ENCODE results near the gene CELF4.
A peak's percentile ranks its signal among the peaks of the same experiment; 100 is the strongest.

- TF ChIP-seq, protein P1, sequence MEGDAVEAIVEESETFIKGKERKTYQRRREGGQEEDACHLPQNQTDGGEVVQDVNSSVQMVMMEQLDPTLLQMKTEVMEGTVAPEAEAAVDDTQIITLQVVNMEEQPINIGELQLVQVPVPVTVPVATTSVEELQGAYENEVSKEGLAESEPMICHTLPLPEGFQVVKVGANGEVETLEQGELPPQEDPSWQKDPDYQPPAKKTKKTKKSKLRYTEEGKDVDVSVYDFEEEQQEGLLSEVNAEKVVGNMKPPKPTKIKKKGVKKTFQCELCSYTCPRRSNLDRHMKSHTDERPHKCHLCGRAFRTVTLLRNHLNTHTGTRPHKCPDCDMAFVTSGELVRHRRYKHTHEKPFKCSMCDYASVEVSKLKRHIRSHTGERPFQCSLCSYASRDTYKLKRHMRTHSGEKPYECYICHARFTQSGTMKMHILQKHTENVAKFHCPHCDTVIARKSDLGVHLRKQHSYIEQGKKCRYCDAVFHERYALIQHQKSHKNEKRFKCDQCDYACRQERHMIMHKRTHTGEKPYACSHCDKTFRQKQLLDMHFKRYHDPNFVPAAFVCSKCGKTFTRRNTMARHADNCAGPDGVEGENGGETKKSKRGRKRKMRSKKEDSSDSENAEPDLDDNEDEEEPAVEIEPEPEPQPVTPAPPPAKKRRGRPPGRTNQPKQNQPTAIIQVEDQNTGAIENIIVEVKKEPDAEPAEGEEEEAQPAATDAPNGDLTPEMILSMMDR (optimal IDR thresholded peaks at IDR 0.05 in 1 of 3, IDR thresholded peaks at IDR 0.05 in 1 of 3, conservative IDR thresholded peaks at IDR 0.05 in 1 of 3; ENCODE audit: extremely low read depth in 1 of 3, insufficient read depth in 2 of 3, low read length in 3 of 3), result peak in 1 of 3 experiments; percentile 32
- TF ChIP-seq EZH2 (IDR thresholded peaks at IDR 0.05; ENCODE audit: low read length), result no peak
Observed at GRCh38 chr18:37588289-37588688, 22.7 kb upstream of the CELF4 start.

All from keratinocyte (primary cell).